ENCODE measurements around the gene PTS.
A peak's percentile ranks its signal among the peaks of the same experiment; 100 is the strongest.

The PTS gene

DNA sequence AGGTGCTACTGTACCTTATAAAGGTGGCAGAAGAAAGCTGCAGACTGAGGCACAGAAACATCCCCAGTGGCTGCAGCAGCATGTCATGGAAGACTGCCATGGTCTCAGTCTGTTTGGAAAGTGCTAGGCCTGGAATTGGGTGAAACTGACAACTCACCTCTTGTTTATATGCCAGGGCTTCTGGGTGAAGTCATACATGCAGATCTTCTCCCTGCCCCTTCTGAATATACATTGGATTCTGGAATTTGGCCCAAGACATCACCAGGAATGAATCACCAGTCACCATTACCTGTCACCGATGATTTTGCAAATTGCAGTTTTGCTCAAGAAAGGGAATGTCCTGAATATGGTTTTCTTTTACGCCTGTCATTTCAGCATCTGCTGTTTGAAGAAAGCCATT lies 34.3 kb downstream of the PTS start, which contains the start of gene PLET1:
PLET1 (minus strand) TSS at position 371 of the 400 bp plus-strand sequence; CDS start at position 100, 271 bp downstream.
- no peak for DNase-seq (ENCODE audit: low read depth in 2 of 3, low spot score in 1 of 3)

DNA sequence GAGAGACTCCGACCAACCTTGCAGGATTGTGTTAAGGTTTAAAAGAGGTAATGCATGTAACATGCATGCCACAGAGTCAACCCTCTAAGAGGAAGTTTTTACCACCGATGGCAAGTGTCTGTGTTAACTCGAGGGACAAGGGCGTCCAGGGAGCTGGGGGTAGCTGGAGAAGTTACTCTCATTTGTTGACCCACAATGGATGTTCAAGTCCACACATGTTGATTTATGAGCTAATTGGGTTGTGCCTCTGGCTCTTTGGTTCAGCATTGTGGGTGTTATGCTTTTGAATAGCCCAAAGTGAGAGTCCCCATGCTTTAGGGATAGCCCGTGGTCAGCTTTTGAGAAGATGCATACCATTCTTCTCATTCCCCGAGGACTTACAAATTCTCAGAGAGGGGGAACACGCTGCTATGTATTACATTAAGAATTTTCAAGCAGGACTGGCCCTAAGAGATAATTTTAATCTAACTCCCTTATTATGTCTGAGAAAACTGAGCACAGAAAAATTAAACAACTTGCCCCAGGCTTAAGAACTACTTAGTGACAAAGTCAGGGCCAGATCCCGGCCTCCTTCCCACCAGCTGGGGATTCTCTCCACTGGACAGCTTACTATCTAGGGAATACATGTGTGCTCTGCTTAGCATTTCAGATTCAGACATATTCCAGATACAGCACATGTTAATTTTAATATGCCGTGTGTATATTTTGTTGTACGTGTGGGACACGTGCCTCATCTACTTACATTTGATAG lies 39.6 kb downstream of the PTS start:
- DNase-seq (ENCODE audit: low read depth in 2 of 3, low spot score in 1 of 3) = no peak

DNA sequence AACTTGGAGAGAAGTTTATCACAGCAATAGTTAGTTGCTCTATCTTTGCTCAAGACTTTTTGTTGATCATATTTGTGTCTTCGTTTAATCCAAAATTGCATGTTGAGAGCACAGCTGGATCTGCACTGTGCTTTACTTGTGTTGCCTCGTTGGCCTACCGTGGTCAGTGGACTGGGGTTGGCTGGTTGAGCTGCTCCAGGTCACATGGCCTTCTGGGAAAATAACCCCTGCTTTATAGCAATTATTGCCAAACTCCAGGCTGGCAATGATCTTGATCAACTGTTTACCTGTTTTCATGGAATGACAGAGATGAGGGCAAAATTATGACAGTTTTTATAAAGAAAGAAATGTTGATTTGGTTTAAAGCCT lies 40.2 kb downstream of the PTS start:
- no peak for DNase-seq (ENCODE audit: low read depth in 2 of 3, low spot score in 1 of 3)

DNA sequence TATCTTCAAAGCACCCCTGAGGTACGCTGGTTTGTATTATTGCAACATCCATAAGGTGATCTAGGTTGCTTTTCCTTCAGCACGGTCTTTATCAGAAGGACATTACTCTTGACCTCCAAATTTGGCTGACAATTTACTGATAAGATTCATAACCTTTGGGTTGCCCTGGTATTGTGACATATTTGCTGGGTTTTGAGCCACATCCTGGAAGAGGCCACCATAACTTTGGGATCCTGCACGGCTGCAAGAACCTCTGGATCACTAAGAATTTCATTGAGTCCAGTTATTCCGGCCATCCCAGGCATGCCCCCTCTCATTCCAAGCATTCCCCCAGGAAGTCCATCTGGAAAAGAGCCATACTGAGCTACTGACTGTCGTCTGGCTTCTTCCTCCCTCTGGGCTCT lies 41.0 kb downstream of the PTS start:
- DNase-seq (ENCODE audit: low read depth in 2 of 3, low spot score in 1 of 3) = no peak

DNA sequence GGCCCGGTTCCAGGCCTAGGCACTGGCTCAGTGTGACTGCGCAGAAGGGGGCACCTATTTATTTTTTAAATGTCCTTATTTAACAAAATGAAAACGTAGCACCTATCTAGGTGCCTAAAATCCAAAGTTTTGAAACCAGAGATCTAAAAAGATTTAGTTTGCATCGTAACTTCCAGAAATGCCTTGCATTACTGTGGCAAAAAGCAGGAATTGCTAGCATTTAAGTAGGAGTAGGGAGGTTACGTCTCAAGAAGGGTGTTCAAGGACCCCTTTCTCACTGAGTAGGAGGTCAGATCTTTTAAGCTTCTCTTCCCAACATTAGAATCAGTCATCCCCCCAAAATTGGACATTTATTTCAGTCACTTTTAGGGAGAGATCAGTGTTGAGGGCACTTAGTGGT lies 42.2 kb downstream of the PTS start:
- no peak for DNase-seq (ENCODE audit: low read depth in 2 of 3, low spot score in 1 of 3)

DNA sequence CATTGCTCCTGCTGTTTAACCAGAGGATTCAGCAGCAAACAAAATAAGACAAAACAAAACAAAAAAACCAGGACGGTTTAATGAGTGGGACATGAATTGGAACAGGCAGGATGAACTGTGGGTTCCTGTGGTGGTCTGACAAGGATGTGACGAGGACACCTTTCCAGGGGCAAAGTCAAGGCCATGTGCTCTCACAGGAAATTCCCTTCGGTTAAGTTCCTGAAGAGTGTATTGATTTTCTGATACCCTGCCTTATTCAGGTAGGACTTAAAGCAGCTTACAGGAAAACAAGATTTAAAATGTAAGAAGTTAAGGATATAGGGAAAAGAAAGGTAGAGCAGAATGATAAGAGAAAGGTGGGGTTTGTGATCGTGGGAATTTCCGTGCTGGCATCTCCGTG lies 42.9 kb downstream of the PTS start:
- DNase-seq (ENCODE audit: low read depth in 2 of 3, low spot score in 1 of 3) = no peak

DNA sequence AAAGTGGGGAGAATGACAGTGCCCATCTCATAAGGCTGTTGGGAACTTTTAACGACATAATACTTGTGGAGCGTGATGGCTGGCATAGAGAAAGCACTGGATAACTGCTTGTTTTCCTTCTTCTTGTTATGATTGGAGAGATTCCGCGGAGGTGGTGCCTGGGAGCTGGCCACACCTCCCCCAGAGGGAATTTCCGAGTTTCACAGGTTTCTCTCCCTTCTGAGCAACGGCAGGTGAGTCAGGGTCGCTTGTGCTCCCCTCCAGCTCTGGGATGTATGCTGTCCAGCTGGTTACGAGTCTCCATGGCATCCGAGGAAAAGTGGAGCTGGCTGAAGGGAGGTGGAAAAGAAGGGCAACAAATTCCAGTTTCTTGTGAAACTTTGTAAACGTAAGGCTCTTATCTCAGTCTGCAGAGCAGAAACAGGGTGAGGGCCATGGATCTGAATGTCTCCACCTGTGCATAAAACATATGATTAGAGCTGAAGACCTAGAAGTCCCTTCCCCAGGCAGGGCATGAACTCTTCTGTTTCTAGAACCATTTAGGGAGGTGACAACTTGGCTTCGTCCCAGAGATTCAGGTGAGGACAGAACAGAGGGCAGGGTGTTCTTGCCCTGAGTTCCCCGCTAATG lies 44.4 kb downstream of the PTS start:
- no peak for DNase-seq (ENCODE audit: low read depth in 2 of 3, low spot score in 1 of 3)

DNA sequence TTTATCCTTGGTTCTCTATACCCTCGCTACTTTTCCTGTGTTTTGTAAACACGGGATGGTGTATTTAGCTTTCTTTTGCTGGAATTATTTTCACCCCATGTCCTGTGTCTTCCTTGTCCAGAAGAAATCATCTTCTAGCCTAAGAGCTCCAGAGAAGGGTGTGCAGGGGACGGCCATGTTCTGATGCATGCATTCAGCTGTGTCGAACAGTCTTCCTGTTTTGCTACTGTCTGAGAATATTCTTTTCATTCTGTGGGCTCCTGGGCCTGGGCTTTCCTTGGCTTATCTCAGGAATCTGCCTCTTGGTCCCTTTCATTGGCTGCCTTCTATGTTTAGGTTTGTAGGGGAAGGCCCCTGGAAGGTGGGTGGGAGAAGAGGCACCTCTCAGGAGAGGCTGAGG lies 45.0 kb downstream of the PTS start:
- no peak for DNase-seq (ENCODE audit: low read depth in 2 of 3, low spot score in 1 of 3)

DNA sequence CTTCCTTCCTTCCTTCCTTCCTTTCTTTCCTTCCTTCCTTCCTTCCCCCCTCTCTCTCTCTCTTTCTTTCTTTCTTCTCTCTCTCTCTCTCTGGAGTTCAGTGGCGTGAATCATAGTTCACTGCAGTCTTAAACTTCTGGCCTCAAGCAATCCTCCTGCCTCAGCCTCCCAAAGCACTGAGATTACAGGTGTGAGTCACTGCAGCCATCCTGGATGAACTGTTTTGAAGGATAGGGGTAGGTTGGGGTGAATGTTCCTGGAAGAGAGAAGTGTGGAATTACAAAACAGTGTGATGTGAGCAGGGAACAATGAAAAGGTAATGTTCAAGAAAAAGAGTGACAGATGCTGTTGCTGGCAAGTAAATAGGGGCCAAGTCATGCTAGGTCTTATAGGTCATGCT lies 46.8 kb downstream of the PTS start:
- DNase-seq (ENCODE audit: low read depth in 2 of 3, low spot score in 1 of 3) = no peak

DNA sequence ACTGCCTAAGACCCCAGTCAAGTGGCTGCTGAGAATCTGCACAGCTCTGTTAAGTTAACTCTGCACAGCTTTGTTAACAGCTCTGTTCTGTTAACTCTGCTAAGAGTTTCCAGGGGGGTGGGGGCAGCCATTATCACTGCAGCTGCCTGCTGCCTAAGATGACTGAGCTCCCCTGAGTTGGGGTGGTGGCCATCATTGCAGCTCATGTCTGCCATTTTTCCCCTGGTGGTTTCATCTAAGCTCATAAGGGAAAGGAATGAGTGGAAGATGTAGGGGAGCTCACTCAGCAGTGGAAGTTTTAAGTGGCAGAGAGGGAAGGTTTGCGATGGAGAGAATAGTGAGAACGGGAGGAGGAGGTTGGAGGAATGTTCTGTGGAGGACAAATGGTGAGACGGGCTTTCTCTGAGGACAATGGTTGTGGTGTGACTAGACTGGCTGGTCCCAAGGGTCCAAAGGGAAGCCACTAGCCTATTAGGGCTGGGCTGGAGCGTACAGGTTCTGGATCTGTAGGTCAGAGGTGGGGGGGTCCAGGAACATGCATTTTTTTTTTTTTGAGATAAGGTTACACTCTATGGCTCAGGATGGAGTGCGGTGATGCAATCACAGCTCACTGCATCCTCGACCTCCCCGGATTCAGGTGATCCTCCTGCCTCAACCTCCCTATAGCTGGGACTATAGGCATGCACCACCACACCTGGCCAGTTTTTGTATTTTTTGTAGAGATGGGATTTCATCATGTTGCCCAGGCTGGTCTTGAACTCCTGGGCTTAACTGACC lies 48.0 kb downstream of the PTS start:
- DNase-seq (ENCODE audit: low read depth in 2 of 3, low spot score in 1 of 3) = no peak

DNA sequence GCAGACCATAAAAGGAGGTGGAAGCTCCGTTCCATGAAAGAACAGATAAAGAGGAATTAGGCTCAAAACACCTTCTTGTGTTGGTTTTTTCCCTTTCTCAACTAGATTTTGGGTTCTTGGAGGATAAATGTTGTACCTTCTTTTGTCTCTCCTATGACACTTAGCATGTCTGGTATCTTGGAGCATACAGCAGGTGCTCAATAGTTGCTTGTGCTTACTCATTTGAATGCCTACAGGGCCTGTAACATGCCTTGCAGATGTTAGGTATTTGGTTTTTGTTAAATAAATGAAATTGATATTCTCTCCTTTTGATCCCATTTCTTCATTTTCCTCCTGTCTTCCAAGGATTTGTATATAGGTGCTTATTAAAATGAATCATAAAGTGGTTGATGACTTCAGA lies 50.8 kb downstream of the PTS start:
- no peak for DNase-seq (ENCODE audit: low read depth in 2 of 3, low spot score in 1 of 3)

DNA sequence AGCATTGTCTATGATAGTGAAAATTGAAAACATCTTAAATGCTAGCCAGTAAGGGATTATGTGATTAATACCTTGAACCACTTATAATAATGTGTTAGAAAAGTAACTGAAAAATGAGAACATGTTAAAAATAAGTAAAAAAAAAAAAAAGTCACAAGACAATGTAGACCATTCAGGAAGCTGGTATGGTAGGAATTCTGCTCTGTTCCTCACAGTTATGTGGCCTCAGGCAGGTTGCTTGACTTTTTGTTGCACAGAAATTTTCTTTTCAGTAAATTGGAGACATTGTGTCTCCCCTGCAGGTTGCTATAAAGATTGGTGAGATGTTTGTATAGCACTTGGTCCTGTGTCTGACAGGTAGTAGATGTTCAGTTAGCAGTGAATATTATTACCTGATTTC lies 51.7 kb downstream of the PTS start:
- no peak for DNase-seq (ENCODE audit: low read depth in 2 of 3, low spot score in 1 of 3)

DNA sequence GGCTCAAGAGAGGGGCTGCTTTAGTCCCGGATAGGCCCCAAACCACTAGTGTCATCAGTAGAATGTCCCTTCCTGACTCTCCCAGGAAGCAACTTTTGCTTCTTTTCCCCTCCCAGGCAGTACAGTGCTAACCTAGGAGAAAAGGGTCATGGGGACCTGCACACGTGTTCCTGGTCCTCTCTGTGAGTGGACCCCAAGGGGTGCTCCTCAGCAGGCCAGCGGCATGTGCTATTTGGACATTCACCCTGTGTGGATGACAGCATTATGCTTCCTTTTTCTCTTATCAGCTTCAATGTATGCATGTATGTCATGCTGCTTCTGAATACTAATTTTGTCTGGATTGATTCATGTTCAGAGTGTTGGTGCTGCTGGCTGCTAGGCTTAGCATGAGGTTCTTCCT lies 52.6 kb downstream of the PTS start:
- DNase-seq (ENCODE audit: low read depth in 2 of 3, low spot score in 1 of 3) = no peak

DNA sequence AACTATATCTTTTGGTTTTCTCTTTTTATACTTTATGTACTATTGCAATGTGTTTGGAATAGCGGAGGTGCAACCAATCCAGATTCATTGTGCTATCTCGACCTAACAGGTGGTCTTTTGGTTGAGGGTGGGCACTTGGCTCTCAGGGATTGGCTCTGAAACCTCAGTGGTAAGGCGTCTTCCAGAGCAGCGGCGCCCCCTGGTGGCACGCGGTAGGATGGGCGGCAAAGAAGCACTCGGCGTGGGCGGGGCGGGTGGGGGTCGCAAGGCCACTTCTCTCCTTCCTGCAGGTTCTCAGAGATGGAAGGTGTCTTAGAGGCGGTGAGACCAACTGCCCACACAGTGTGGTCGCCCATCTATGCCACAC lies 53.7 kb downstream of the PTS start:
- peak; percentile 53 to 74 (median 67) for DNase-seq (ENCODE audit: low read depth in 2 of 3, low spot score in 1 of 3)

DNA sequence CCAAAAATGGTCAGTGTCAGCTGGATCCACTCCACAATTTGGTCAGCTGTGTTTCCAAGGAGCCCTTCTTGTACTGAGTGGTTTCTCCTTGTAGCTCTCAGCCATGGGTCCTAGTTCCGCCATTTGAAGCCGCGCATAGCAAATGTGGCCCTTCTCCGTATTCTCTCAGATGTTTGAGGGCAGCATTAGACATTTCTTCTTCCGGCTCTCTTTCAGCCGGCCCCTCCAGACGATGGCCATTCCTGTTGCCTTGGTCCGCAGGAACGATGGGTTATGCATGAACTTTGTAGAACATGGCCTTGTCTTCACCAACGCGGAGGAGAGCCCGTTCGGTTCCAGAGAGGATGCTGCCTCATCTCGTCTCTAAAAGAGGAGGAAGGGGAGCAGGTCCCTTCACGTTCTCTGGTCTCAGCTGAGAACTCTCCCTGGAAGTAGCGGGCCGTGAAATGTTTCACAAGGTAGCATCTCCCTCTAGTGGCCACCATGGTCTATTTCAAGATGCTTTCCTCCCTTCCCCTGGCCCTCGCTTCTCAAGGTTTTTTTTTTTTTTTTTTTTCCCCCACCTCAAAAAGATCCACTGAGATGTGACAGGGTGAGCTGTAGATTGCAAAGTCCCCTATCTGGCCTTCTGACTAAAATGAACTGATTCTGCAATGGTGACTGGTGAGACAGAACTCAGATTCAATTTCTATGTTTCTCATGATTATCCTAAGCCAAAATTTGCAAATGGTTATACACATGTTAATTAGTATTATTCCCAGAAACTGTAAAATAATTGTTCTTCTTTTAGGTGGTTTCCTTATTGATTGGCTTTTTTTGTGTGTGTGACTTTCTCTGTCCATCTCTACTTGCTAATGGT lies 54.3 kb downstream of the PTS start:
- DNase-seq (ENCODE audit: low read depth in 2 of 3, low spot score in 1 of 3) = peak; percentile 43 to 65 (median 46)

DNA sequence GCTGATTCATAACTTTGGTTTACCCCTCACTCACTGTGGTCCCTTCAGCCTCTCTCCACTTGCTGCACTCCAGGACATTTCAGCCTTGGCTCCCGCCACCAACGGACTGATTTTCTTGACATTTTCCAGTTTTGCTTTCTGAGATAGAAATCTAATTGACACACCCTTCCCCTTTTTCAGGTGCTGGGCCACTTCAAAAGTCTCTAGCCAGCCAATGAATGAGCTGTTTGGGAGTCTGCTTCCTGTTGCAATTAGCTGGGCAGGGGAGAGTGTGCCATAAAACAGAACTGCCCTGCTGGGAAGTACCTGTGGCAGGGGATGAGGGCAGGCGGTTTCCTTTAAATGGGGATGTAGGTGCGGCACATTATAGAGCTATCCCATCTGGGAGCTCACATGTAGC lies 55.5 kb downstream of the PTS start:
- no peak for DNase-seq (ENCODE audit: low read depth in 2 of 3, low spot score in 1 of 3)

All from stimulated activated CD4-positive, alpha-beta T cell treated with anti-CD3 and anti-CD28 coated beads, Interleukin-12 subunit alpha, Interleukin-12 subunit beta, amount 100 ng/mL, for 48 hours (primary cell).